K562 (cell line): ENCODE results near the gene SCP2. TPM values are rescaled to one million over a fixed set of nuclear protein-coding genes. Genes with fewer than 3 reads are reported as not detected.

ENCODE experiments used
- EP300 ChIP-seq: IDR thresholded peaks from 2 replicates; pipeline ENCODE4 v1.6.1; 2012; ENCODE audit warnings: low read length, improper control_type of control experiment
- U2AF1 ChIP-seq: fragments of 200-400 bp; formaldehyde crosslinking; optimal IDR thresholded peaks from 2 replicates; pipeline ENCODE3; 2017; ENCODE audit warnings: mild to moderate bottlenecking, low read depth, low read length, moderate library complexity
- ZBTB17 ChIP-seq: fragments of 450-650 bp; formaldehyde crosslinking; IDR thresholded peaks from 2 replicates; pipeline ENCODE4 v1.4.0; 2020; ENCODE audit warnings: mild to moderate bottlenecking
- ZC3H4 ChIP-seq: sonication (generic); formaldehyde crosslinking; IDR thresholded peaks from 2 replicates; pipeline ENCODE4 v1.9.0; 2021; ENCODE audit warnings: missing genetic modification reagents, borderline replicate concordance
- ZNF23 ChIP-seq: fragments of 250-450 bp; sonication (Bioruptor Pico); IDR thresholded peaks from 2 replicates; pipeline ENCODE4 v1.4.0; 2020; ENCODE audit warnings: mild to moderate bottlenecking
- polyA plus RNA-seq, 8 experiments: library from polyadenylated mRNA; depleted of rRNA in 4 of 8; stranded (reverse) in 5 of 8; unstranded in 3 of 8; fragments of >200 nt; fragmentation: Nextera tagmentation in 2 of 8; fragmentation: Illumina TruSeq in 1 of 8; extraction: Ambion mirVana in 2 of 8; extraction: Trizol in 1 of 8; gene quantifications; 2 replicates each; pipeline versions ENCODE4 v1.2.1 to v1.2.3, GENCODE V29; 2011 to 2014; ENCODE audit warnings: inconsistent platforms in 1 of 8, missing spikeins in 1 of 8
- total RNA-seq, 7 experiments: library from RNA; depleted of rRNA in 6 of 7; stranded (reverse); fragments of >200 nt in 6 of 7; fragmentation: Illumina TruSeq in 2 of 7; extraction: Trizol in 2 of 7; gene quantifications; 2 replicates each; pipeline versions ENCODE4 v1.2.1 to v1.2.3, GENCODE V29; 2011 to 2021; ENCODE audit warnings: low replicate concordance in 1 of 7
- TF ChIP-seq, protein P1 (sequence below), 2 experiments: fragments of 450-650 bp; formaldehyde crosslinking in 1 of 2; IDR thresholded peaks; 2 replicates each; pipeline versions ENCODE4 v1.4.0 to v1.6.1; 2014 to 2020; ENCODE audit warnings: mild to moderate bottlenecking in 2 of 2, borderline replicate concordance in 1 of 2, low read depth in 1 of 2
- TF ChIP-seq, protein P2 (sequence below), 2 experiments: fragments of 450-650 bp; IDR thresholded peaks; 2 replicates each; pipeline ENCODE4 v1.6.1; 2016; ENCODE audit warnings: mild to moderate bottlenecking in 2 of 2, borderline replicate concordance in 1 of 2, low read depth in 1 of 2, moderate library complexity in 1 of 2
- TF ChIP-seq, protein P3 (sequence below): fragments of 450-650 bp; IDR thresholded peaks from 2 replicates; pipeline ENCODE4 v1.6.1; 2016

Gene SCP2
- total and polyA plus RNA-seq, 9 of the 15 experiments (the other 6 are each of a cell fraction or from before 2014, with no cell fraction given) = 63.8 to 258 (median 106) TPM

DNA sequence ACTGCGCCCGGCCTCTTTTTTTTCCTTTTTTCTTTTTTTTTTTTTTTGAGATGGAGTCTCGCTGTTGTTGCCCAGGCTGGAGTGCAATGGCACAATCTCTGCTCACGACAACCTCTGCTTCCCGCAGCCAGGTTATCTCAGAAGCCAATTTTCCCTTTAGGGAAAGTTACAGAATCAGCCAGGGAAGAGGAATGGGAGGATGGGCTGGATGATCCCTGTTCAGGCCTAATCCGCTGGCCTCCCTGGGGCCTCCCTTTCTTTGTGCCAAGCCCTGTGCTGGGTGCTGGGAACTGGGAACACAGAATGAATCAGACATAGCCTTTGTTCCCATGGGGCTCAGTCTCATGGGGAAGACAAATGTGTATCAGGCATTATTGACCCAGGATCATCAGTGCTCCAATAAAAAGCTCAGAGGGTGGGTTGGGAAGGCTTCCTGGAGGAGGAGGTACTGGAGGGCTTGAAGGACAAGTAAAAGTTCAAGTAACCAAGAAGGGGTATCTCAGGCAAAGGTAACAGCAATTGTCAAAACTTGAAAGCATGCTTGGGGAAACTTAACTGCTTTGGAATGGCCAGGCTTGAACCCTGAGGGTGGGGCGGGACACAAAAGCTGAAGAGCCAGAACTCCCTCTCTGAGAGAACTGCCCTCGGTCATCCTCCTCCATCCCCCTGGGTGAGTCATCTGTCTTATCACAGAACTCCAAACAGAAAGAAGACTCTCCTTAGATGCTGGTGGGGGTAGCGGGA lies 19.8 kb upstream of the SCP2 start (continued):
- TF ChIP-seq, protein P1, sequence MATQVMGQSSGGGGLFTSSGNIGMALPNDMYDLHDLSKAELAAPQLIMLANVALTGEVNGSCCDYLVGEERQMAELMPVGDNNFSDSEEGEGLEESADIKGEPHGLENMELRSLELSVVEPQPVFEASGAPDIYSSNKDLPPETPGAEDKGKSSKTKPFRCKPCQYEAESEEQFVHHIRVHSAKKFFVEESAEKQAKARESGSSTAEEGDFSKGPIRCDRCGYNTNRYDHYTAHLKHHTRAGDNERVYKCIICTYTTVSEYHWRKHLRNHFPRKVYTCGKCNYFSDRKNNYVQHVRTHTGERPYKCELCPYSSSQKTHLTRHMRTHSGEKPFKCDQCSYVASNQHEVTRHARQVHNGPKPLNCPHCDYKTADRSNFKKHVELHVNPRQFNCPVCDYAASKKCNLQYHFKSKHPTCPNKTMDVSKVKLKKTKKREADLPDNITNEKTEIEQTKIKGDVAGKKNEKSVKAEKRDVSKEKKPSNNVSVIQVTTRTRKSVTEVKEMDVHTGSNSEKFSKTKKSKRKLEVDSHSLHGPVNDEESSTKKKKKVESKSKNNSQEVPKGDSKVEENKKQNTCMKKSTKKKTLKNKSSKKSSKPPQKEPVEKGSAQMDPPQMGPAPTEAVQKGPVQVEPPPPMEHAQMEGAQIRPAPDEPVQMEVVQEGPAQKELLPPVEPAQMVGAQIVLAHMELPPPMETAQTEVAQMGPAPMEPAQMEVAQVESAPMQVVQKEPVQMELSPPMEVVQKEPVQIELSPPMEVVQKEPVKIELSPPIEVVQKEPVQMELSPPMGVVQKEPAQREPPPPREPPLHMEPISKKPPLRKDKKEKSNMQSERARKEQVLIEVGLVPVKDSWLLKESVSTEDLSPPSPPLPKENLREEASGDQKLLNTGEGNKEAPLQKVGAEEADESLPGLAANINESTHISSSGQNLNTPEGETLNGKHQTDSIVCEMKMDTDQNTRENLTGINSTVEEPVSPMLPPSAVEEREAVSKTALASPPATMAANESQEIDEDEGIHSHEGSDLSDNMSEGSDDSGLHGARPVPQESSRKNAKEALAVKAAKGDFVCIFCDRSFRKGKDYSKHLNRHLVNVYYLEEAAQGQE (IDR thresholded peaks at IDR 0.05; ENCODE audit: borderline replicate concordance) = no peak
- TF ChIP-seq, protein P1 (CRISPR knock-in tag; IDR thresholded peaks at IDR 0.05; ENCODE audit: low read depth) = no peak
- TF ChIP-seq, protein P2, sequence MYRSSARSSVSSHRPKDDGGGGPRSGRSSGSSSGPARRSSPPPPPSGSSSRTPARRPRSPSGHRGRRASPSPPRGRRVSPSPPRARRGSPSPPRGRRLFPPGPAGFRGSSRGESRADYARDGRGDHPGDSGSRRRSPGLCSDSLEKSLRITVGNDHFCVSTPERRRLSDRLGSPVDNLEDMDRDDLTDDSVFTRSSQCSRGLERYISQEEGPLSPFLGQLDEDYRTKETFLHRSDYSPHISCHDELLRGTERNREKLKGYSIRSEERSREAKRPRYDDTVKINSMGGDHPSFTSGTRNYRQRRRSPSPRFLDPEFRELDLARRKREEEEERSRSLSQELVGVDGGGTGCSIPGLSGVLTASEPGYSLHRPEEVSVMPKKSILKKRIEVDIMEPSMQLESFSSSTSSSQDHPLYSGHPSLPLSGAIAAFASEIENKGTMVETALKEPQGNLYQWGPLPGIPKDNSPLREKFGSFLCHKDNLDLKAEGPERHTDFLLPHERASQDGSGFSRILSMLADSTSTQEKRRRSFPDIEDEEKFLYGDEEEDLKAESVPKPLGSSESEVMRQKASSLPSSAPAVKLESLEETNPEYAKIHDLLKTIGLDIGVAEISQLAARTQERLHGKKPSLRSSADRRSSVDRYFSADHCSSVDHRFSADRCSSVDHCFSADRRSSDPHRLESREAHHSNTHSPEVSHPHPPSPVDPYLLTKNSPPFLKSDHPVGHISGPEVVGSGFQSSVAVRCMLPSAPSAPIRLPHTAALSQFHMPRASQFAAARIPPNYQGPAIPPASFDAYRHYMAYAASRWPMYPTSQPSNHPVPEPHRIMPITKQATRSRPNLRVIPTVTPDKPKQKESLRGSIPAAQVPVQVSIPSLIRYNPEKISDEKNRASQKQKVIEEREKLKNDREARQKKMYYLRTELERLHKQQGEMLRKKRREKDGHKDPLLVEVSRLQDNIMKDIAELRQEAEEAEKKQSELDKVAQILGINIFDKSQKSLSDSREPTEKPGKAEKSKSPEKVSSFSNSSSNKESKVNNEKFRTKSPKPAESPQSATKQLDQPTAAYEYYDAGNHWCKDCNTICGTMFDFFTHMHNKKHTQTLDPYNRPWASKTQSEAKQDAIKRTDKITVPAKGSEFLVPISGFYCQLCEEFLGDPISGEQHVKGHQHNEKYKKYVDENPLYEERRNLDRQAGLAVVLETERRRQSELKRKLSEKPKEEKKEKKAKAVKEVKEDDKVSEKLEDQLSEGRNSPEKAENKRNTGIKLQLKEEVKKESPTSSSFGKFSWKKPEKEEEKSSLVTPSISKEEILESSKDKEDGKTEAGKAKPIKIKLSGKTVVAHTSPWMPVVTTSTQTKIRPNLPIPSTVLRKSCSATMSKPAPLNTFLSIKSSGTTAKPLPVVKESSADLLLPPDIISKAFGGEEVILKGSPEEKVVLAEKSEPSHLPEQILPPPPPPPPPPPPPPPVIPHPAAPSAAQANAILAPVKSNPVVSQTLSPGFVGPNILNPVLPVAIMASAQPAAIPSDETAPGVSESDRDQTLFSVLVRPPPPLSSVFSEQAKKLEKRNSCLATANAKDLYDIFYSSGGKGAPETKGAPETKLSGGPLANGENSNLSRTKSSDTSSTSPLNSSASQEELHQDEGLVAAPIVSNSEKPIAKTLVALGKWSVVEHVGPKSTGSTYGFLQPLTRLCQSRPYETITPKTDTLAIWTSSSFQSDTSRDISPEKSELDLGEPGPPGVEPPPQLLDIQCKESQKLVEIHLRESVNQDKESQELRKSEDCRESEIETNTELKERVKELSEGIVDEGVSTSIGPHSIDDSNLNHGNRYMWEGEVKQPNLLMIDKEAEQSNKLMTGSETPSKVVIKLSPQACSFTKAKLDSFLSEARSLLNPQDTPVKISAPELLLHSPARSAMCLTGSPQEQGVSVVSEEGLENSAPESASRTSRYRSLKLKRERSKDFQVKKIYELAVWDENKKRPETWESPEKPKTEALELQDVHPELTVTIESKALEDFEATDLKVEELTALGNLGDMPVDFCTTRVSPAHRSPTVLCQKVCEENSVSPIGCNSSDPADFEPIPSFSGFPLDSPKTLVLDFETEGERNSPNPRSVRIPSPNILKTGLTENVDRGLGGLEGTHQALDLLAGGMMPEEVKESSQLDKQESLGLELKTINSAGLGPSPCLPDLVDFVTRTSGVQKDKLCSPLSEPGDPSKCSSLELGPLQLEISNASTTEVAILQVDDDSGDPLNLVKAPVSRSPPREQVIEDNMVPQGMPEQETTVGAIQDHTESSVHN (IDR thresholded peaks at IDR 0.05; ENCODE audit: borderline replicate concordance in 1 of 2, low read depth in 1 of 2) = no peak
- TF ChIP-seq ZC3H4 (no peak), ZBTB17 (CRISPR knock-in tag) (no peak), U2AF1 (no peak), ZNF23 (CRISPR knock-in tag) (no peak), EP300 (peak; percentile 43; the same call in 1 of the 2 replicates)
- TF ChIP-seq, protein P3, sequence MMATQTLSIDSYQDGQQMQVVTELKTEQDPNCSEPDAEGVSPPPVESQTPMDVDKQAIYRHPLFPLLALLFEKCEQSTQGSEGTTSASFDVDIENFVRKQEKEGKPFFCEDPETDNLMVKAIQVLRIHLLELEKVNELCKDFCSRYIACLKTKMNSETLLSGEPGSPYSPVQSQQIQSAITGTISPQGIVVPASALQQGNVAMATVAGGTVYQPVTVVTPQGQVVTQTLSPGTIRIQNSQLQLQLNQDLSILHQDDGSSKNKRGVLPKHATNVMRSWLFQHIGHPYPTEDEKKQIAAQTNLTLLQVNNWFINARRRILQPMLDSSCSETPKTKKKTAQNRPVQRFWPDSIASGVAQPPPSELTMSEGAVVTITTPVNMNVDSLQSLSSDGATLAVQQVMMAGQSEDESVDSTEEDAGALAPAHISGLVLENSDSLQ = no peak
